B cell (primary cell): ENCODE results near the gene PHLPP1. TPM values are rescaled to one million over a fixed set of nuclear protein-coding genes. Genes with fewer than 3 reads are reported as not detected.

ENCODE experiments used
- ATAC-seq: fragments of 200-7000 bp; cut with Tn5 transposase; one replicate; pipeline ENCODE4 v1.10.0; 2021; ENCODE audit warnings: low read depth, mild to moderate bottlenecking, moderate number of reproducible peaks, moderate library complexity
- CTCF ChIA-PET: fragments of 350-600 bp; sonication (Branson Sonifier 250); formaldehyde crosslinking; loops from one replicate; lab custom pipeline; 2021; ENCODE audit warnings: antibody characterized with exemption, inconsistent platforms; lab: Charles Lee
- POLR2A ChIA-PET: fragments of 350-600 bp; sonication (Branson Sonifier 250); formaldehyde crosslinking; loops from one replicate; lab custom pipeline; 2021; ENCODE audit warnings: antibody characterized with exemption; lab: Charles Lee
- DNase-seq: peaks from one replicate; pipeline ENCODE4 v3.0.0; 2013
- H2AFZ ChIP-seq: 2 replicates; pipeline ENCODE4 v1.6.1; 2012; ENCODE audit warnings: mild to moderate bottlenecking, low read depth, low read length; ENCODE audit not compliant: insufficient read depth, poor library complexity, severe bottlenecking
- H3K27ac ChIP-seq, 2 donors: 1 replicate in 1 of 2; 2 replicates in 1 of 2; pipeline ENCODE4 v1.5.1; 2012 to 2013; ENCODE audit warnings: low read length in 2 of 2, mild to moderate bottlenecking in 2 of 2, moderate library complexity in 1 of 2
- H3K27me3 ChIP-seq, 4 experiments: fragments of 200-600 bp in 1 of 4; sonication (generic) in 1 of 4; replicated peaks in 1 of 4; 1 replicate in 2 of 4; 2 replicates in 2 of 4; pipeline versions ENCODE4 v1.6.1 to v1.7.0; 2013 to 2016; ENCODE audit warnings: low read length in 3 of 4, mild to moderate bottlenecking in 2 of 4, mixed read lengths in 1 of 4, moderate library complexity in 1 of 4; ENCODE audit not compliant: insufficient read depth in 4 of 4, control insufficient read depth in 3 of 4; ENCODE audit errors: control extremely low read depth in 1 of 4
- H3K36me3 ChIP-seq, 2 experiments: replicated peaks in 1 of 2; 1 replicate in 1 of 2; 2 replicates in 1 of 2; pipeline versions ENCODE4 v1.6.1 to v1.7.1; 2013; ENCODE audit warnings: low read length in 1 of 2; ENCODE audit not compliant: insufficient read depth in 2 of 2, control insufficient read depth in 1 of 2; ENCODE audit errors: control extremely low read depth in 1 of 2, extremely low read depth in 1 of 2
- H3K4me1 ChIP-seq, 2 donors: fragments of 200-600 bp in 1 of 2; sonication (generic) in 1 of 2; 1 replicate in 1 of 2; 2 replicates in 1 of 2; pipeline versions ENCODE4 v1.5.1 to v1.6.1; 2013 to 2017; ENCODE audit warnings: low read length in 2 of 2; ENCODE audit not compliant: control insufficient read depth in 2 of 2, insufficient read depth in 2 of 2
- H3K4me2 ChIP-seq: replicated peaks from 2 replicates; pipeline ENCODE3; 2012; ENCODE audit warnings: mild to moderate bottlenecking, low read depth, low read length; ENCODE audit not compliant: poor library complexity, severe bottlenecking
- H3K4me3 ChIP-seq, 5 experiments: fragments of 200-600 bp in 1 of 5; sonication (generic) in 1 of 5; 1 replicate in 3 of 5; 2 replicates in 2 of 5; pipeline versions ENCODE4 v1.5.1 to v1.7.0; 2011 to 2016; ENCODE audit warnings: low read length in 4 of 5, mild to moderate bottlenecking in 4 of 5, low read depth in 2 of 5, control low read depth in 1 of 5, moderate library complexity in 1 of 5; ENCODE audit not compliant: insufficient read depth in 1 of 5; ENCODE audit errors: control extremely low read depth in 1 of 5, extremely low read depth in 1 of 5
- H3K79me2 ChIP-seq: fragments of 200-600 bp; sonication (generic); one replicate; pipeline ENCODE4 v1.6.0; 2016; ENCODE audit warnings: low read length; ENCODE audit not compliant: control insufficient read depth, insufficient read depth
- H3K9ac ChIP-seq: fragments of 200-600 bp; sonication (generic); 2 replicates; pipeline ENCODE4 v1.6.1; 2017; ENCODE audit warnings: mild to moderate bottlenecking, low read length, moderate library complexity
- H3K9me3 ChIP-seq, 3 donors: one replicate each; pipeline versions ENCODE4 v1.6.1 to v1.7.1; 2013; ENCODE audit warnings: low read length in 2 of 3; ENCODE audit not compliant: control insufficient read depth in 2 of 3, insufficient read depth in 1 of 3; ENCODE audit errors: control extremely low read depth in 1 of 3
- H4K20me1 ChIP-seq: 2 replicates; pipeline ENCODE4 v1.6.0; 2012; ENCODE audit warnings: mild to moderate bottlenecking, low read length; ENCODE audit not compliant: insufficient read depth, control insufficient read depth, poor library complexity, severe bottlenecking
- H3K27ac Mint-ChIP-seq: one replicate; pipeline ENCODE4 v1.8.0; 2021; ENCODE audit warnings: mixed read lengths
- H3K27me3 Mint-ChIP-seq: one replicate; pipeline ENCODE4 v1.8.0; 2021; ENCODE audit warnings: mixed read lengths
- H3K4me1 Mint-ChIP-seq: one replicate; pipeline ENCODE4 v1.8.0; 2021; ENCODE audit warnings: mixed read lengths
- H3K4me3 Mint-ChIP-seq: one replicate; pipeline ENCODE4 v1.8.0; 2021; ENCODE audit warnings: mixed read lengths
- H3K9me3 Mint-ChIP-seq: one replicate; pipeline ENCODE4 v1.8.0; 2022; ENCODE audit warnings: mixed read lengths; ENCODE audit not compliant: insufficient read depth
- EZH2 ChIP-seq: IDR thresholded peaks from 2 replicates; pipeline ENCODE4 v1.6.1; 2012; ENCODE audit warnings: borderline replicate concordance, low read depth, mild to moderate bottlenecking, moderate library complexity, low read length; ENCODE audit not compliant: insufficient read depth, poor library complexity, severe bottlenecking
- WGBS: methylation state at CpG from one replicate; pipeline ENCODE4 v1.1.5; 2013; ENCODE audit warnings: missing lambda C conversion rate; ENCODE audit not compliant: insufficient coverage; 5-methylcytosine and 5-hydroxymethylcytosine counted together
- intact Hi-C: fragments of 100-400 bp; cut with micrococcal nuclease; formaldehyde crosslinking; loops from one replicate; pipeline ENCODE4 v1.10.0; 2022
- polyA plus RNA-seq: library from polyadenylated mRNA; depleted of rRNA; stranded (reverse); fragments of >200 nt; gene quantifications from 2 replicates; pipeline ENCODE4 v1.2.3, GENCODE V29; 2012
- total RNA-seq, 2 donors: library from RNA; stranded (reverse); fragments of 120-200 nt in 1 of 2; gene quantifications; 1 replicate in 1 of 2; 2 replicates in 1 of 2; pipeline versions ENCODE4 v1.2.3 to v1.2.4, GENCODE V29; 2013 to 2022
- TF ChIP-seq, protein P1 (sequence below): fragments of 200-600 bp; IDR thresholded peaks from one replicate; pipeline ENCODE4 v1.8.0; 2022; ENCODE audit warnings: antibody characterized with exemption, mild to moderate bottlenecking

PHLPP1 gene
- total and polyA plus RNA-seq, 2 donors (not counting 1 experiment from before 2014, with no cell fraction given) = 3.0 to 20.7 TPM

DNA sequence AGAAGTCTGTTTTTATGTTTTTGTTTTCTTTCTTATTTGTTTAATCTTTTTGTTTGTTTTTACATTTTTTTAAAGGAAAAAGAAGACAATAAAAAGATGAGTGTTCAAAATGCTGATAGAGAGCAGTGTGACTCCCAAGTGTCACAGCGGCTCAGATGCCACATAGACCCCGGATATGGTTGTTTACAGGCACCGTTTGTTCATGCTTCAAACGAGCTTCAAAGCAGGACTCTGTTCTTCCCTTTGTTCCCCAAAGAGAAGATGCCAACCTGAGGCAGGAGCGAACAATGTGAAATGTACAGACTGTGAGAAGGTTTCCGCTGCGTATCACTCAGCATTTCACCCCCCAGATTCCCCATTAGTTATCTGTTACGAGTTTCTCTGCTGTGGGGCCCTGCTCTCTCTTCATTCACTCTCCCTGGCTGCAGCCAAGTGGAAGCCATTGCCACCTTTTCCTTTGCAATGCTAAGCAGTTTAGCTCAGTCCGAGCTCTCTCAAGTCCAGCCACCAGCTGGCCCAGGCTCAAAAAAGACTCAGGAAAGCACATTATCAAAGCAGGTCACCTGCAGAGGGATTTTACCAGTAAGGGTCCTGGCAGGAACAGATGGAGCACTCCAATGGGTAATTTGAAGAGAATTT, 36.4 kb upstream of the PHLPP1 start:
- Histone ChIP-seq H3K27me3 (no peaks in the 10 kb centered on the region), H3K9me3 (no peaks in the 10 kb centered on the region), H2AFZ (no peak overlapping the region), H3K4me3 (no peak overlapping the region), H3K36me3 (no peaks in the 10 kb centered on the region), H3K27ac (no peak overlapping the region), H3K9ac (no peak overlapping the region), H3K79me2 (no peaks in the 10 kb centered on the region), H3K4me2 (no peak overlapping the region), H3K4me1 (no peaks in the 10 kb centered on the region), H4K20me1 (no peaks in the 10 kb centered on the region)
- Mint-ChIP-seq H3K27ac (no peak overlapping the region), H3K9me3 (no peaks in the 10 kb centered on the region), H3K4me1 (no peaks in the 10 kb centered on the region), H3K4me3 (no peak overlapping the region), H3K27me3 (peaks cover 5% of the 10 kb centered on the region)
- CTCF ChIA-PET = interaction anchor here (0.6 kb wide), 1 partner anchor 303 kb away, joined by 3 read pairs; no protein-coding TSS in a partner anchor
- TF ChIP-seq, protein P1, sequence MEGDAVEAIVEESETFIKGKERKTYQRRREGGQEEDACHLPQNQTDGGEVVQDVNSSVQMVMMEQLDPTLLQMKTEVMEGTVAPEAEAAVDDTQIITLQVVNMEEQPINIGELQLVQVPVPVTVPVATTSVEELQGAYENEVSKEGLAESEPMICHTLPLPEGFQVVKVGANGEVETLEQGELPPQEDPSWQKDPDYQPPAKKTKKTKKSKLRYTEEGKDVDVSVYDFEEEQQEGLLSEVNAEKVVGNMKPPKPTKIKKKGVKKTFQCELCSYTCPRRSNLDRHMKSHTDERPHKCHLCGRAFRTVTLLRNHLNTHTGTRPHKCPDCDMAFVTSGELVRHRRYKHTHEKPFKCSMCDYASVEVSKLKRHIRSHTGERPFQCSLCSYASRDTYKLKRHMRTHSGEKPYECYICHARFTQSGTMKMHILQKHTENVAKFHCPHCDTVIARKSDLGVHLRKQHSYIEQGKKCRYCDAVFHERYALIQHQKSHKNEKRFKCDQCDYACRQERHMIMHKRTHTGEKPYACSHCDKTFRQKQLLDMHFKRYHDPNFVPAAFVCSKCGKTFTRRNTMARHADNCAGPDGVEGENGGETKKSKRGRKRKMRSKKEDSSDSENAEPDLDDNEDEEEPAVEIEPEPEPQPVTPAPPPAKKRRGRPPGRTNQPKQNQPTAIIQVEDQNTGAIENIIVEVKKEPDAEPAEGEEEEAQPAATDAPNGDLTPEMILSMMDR = no peak
- TF ChIP-seq EZH2 = no peak
- WGBS = 98% methylated on average over 5 of the region's 9 CpGs
- POLR2A ChIA-PET = no interaction called here
- ATAC-seq (no peak), DNase-seq (no peak)
- intact Hi-C loops = no loop called here

DNA sequence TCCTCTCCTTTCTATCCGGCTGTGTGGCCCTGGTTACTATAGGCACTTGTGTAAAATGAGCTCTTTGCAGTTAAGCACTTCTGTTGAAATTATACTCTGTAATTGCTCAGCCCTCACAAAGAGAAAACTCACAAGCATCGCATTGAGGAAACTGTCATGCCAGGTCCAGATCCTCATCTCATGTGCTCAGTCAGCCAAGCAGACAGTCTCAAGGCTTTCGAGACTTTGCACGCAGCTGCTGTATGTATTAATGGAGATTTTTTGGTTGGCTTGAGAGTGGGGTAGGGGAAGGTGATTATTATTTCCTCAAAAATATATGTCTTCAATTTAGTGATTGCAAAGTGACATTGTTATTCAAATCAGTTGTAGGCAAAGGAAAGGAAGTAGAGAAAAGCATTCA, 33.0 kb upstream of the PHLPP1 start:
- POLR2A ChIA-PET = no interaction called here
- no peak overlapping the region for H3K4me3 Mint-ChIP-seq
- H3K79me2 ChIP-seq = no peaks in the 10 kb centered on the region
- peaks cover 1 to 9% (median 2%) of the 10 kb centered on the region in 3 donors for H3K9me3 ChIP-seq
- H4K20me1 ChIP-seq = no peaks in the 10 kb centered on the region
- no peaks in the 10 kb centered on the region for H3K27me3 ChIP-seq
- H3K9me3 Mint-ChIP-seq = no peaks in the 10 kb centered on the region
- H3K27ac ChIP-seq = no peak overlapping the region
- TF ChIP-seq, protein P1 = no peak
- TF ChIP-seq EZH2 = no peak
- CTCF ChIA-PET = interaction anchor here (0.5 kb wide), 1 partner anchor 65 kb away, joined by 3 read pairs; no protein-coding TSS in a partner anchor
- no peaks in the 10 kb centered on the region for H3K36me3 ChIP-seq
- H2AFZ ChIP-seq = no peak overlapping the region
- H3K4me2 ChIP-seq = no peak overlapping the region
- H3K9ac ChIP-seq = no peak overlapping the region
- ATAC-seq = no peak
- intact Hi-C loops = no loop called here
- no peak for DNase-seq
- no peaks in the 10 kb centered on the region for H3K4me1 ChIP-seq
- H3K27me3 Mint-ChIP-seq = no peaks in the 10 kb centered on the region
- H3K4me3 ChIP-seq = no peak overlapping the region
- H3K4me1 Mint-ChIP-seq = no peaks in the 10 kb centered on the region
- no peak overlapping the region for H3K27ac Mint-ChIP-seq
- no CpG with 5 or more reads among the region's 4 CpGs for WGBS
